Smooth muscle cell (in vitro differentiated cells): ENCODE data around the gene TANK. TPM values are rescaled to one million over a fixed set of nuclear protein-coding genes. Genes with fewer than 3 reads are reported as not detected.
"Not testable (repeated sequence)": the region's sequence is repeated elsewhere in the genome, so short reads cannot be mapped to it uniquely, and the experiment has no call there.

Experiments
- DNase-seq: peaks from one replicate; lab custom pipeline; 2025; ENCODE audit not compliant: unreplicated experiment; lab: John Stamatoyannopoulos, UW
- H2AFZ ChIP-seq: fragments of 200-600 bp; sonication (generic); 2 replicates; pipeline ENCODE4 v1.6.0; 2016; ENCODE audit warnings: antibody characterized with exemption, low read depth, mild to moderate bottlenecking
- H3F3A ChIP-seq: fragments of 200-600 bp; sonication (generic); 2 replicates; pipeline ENCODE4 v1.6.0; 2017; ENCODE audit warnings: antibody characterized with exemption, low read depth
- H3K27ac ChIP-seq: fragments of 200-600 bp; sonication (generic); 2 replicates; pipeline ENCODE4 v1.5.1; 2016; ENCODE audit warnings: low read depth, mild to moderate bottlenecking
- H3K27me3 ChIP-seq: fragments of 200-600 bp; sonication (generic); 2 replicates; pipeline ENCODE4 v1.6.1; 2016; ENCODE audit warnings: low read depth, mild to moderate bottlenecking
- H3K36me3 ChIP-seq: fragments of 200-600 bp; sonication (generic); 2 replicates; pipeline ENCODE4 v1.5.1; 2016; ENCODE audit warnings: low read depth
- H3K4me1 ChIP-seq: fragments of 200-600 bp; sonication (generic); 2 replicates; pipeline ENCODE4 v1.5.1; 2016; ENCODE audit warnings: low read depth
- H3K4me2 ChIP-seq: fragments of 200-600 bp; sonication (generic); 2 replicates; pipeline ENCODE4 v1.6.0; 2016; ENCODE audit warnings: mild to moderate bottlenecking
- H3K4me3 ChIP-seq: fragments of 200-600 bp; sonication (generic); 2 replicates; pipeline ENCODE4 v1.5.1; 2016; ENCODE audit warnings: mild to moderate bottlenecking
- H3K79me2 ChIP-seq: fragments of 200-600 bp; sonication (generic); 2 replicates; pipeline ENCODE4 v1.6.0; 2016; ENCODE audit warnings: low read depth, mild to moderate bottlenecking
- H3K9ac ChIP-seq: fragments of 200-600 bp; sonication (generic); 2 replicates; pipeline ENCODE4 v1.6.0; 2016; ENCODE audit warnings: low read depth
- H3K9me3 ChIP-seq: fragments of 200-600 bp; sonication (generic); replicated peaks from 2 replicates; pipeline ENCODE4 v1.5.1; 2016; ENCODE audit warnings: low read depth
- H4K20me1 ChIP-seq: fragments of 200-600 bp; sonication (generic); 2 replicates; pipeline ENCODE4 v1.6.0; 2016; ENCODE audit warnings: low read depth
- WGBS: methylation state at CpG from one replicate; pipeline ENCODE4 v1.1.7; 2016; ENCODE audit warnings: low lambda C conversion rate; 5-methylcytosine and 5-hydroxymethylcytosine counted together
- polyA plus RNA-seq: library from polyadenylated mRNA; unstranded; fragments of >200 nt; fragmentation: Nextera tagmentation; extraction: Ambion mirVana; gene quantifications from 2 replicates; pipeline ENCODE4 v1.2.1, GENCODE V29; 2016
- total RNA-seq: library from RNA; depleted of rRNA; stranded (reverse); fragments of >200 nt; gene quantifications from 2 replicates; pipeline ENCODE4 v1.2.3, GENCODE V29; 2014
- TF ChIP-seq, protein P1 (sequence below): fragments of 200-600 bp; sonication (generic); IDR thresholded peaks from 2 replicates; pipeline ENCODE4 v1.5.1; 2017; ENCODE audit warnings: borderline replicate concordance, mild to moderate bottlenecking, antibody characterized with exemption; ENCODE audit not compliant: insufficient read depth, poor library complexity, severe bottlenecking

TANK gene
- total and polyA plus RNA-seq, 2 experiments from 2014 or later: 47.9 to 94.2 TPM

DNA sequence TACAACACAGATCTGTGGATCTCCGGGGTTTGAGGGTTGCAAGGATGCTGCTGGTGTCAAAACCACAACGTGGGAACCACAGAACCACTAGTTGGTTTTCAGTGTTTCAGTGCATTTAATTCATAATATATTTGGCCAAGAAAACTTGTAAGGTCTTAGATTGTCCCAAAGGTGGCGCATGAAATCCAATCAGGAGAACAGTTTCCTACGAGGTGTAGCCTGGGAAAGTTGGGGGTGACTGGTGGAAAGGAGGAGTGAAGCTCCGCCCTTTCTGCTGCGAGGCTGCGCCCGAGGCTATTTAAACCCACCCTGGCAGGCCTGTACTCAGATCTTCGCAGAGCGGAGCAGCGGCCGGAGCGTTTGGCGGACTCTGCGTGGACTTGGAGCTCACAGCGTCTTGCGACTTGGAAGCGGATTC is 120.7 kb downstream of the TANK start:
- TF ChIP-seq, protein P1, sequence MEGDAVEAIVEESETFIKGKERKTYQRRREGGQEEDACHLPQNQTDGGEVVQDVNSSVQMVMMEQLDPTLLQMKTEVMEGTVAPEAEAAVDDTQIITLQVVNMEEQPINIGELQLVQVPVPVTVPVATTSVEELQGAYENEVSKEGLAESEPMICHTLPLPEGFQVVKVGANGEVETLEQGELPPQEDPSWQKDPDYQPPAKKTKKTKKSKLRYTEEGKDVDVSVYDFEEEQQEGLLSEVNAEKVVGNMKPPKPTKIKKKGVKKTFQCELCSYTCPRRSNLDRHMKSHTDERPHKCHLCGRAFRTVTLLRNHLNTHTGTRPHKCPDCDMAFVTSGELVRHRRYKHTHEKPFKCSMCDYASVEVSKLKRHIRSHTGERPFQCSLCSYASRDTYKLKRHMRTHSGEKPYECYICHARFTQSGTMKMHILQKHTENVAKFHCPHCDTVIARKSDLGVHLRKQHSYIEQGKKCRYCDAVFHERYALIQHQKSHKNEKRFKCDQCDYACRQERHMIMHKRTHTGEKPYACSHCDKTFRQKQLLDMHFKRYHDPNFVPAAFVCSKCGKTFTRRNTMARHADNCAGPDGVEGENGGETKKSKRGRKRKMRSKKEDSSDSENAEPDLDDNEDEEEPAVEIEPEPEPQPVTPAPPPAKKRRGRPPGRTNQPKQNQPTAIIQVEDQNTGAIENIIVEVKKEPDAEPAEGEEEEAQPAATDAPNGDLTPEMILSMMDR: peak; percentile 8
- not testable (repeated sequence) for H3K36me3 ChIP-seq, H3K79me2 ChIP-seq, H3K27me3 ChIP-seq, H3K4me1 ChIP-seq, DNase-seq, H3K9me3 ChIP-seq, H4K20me1 ChIP-seq, H3K4me3 ChIP-seq, H3K4me2 ChIP-seq, H3K27ac ChIP-seq, H3K9ac ChIP-seq, H3F3A ChIP-seq, H2AFZ ChIP-seq
- WGBS: 68% methylated on average over 18 of the region's 18 CpGs

DNA sequence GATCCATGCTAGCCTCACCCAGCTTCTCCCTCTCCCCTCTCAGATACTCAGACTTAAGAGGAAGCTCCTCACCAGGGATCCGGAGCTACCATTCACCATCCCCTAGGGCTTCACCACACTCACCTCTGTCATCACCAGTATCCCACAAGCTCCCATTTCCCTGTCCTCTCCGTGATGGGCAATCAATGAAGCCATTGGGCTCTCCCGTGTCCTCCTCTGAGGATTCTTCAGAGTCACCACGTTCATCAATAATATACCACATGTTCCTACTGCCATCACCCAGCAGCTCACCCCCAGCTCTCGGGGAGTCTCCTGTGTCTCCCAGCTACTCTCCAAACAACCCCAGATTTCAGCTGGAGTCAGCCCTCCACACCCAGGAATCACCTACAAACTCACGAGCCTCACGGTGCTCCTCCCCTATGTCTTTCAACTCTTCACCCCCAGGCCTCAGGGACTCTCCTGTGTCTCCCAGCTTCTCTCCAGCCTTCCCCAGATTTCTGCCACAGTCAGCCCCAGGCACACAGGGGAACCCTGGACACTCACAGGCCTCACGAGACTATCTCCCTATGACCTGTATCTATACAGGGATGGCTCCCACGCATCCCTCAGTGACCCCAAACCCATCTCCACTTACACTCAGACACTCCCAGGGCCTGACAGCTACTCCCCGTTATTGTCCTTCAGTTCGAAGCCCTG is 121.5 kb downstream of the TANK start:
- H3K27ac ChIP-seq, H4K20me1 ChIP-seq, H3F3A ChIP-seq, H3K9me3 ChIP-seq, H3K9ac ChIP-seq, H3K4me1 ChIP-seq, H3K4me2 ChIP-seq, DNase-seq, H3K27me3 ChIP-seq, H3K4me3 ChIP-seq, H3K79me2 ChIP-seq, H3K36me3 ChIP-seq, H2AFZ ChIP-seq: not testable (repeated sequence)
- 80% methylated on average over 11 of the region's 11 CpGs for WGBS

DNA sequence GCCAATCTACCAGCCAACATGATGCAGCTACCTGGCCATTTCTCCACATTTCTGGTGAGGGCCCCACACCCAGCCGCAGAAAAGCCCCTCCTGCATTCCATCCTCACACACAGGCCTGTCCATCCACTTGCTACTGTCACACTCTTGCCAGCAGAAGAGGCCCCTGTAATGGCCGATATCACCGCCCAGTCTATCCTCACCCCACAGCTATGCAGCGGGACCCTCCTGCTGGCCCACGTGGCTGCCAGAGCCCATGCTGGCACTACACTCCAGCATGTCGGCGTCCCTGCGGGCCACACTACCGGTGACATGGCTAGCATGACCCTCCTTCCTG is 122.0 kb downstream of the TANK start:
- not testable (repeated sequence) for DNase-seq, H3K79me2 ChIP-seq, H2AFZ ChIP-seq, H3K27ac ChIP-seq, H3K4me3 ChIP-seq, H4K20me1 ChIP-seq, H3K4me2 ChIP-seq, H3K27me3 ChIP-seq, H3F3A ChIP-seq, H3K36me3 ChIP-seq, H3K9ac ChIP-seq, H3K4me1 ChIP-seq, H3K9me3 ChIP-seq
- WGBS: 95% methylated on average over 9 of the region's 9 CpGs

DNA sequence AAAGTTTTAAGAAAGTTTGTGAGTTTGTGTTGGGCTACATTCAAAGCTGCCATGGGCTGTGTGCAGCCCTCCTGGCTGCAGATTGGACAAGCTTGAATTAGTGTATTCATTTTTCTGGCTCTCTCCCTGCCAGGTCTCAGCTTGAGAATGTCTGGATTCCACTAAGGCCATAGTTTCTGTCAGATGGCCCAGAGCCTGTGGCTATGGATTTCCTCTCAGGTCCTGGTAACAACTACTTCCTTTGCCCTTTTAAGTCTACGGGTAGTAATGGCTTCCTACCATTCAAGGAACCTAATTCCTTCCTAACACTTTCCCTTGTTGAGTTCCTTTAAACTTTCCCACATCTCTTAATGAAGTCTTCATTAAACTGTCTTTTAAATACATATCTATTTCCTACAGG is 123.7 kb downstream of the TANK start:
- no peak for DNase-seq
- Histone ChIP-seq H3F3A (no peaks in the 10 kb centered on the region), H4K20me1 (no peaks in the 10 kb centered on the region), H2AFZ (no peak overlapping the region), H3K9ac (no peak overlapping the region), H3K9me3 (peaks cover 3% of the 10 kb centered on the region), H3K4me2 (no peak overlapping the region), H3K4me1 (no peaks in the 10 kb centered on the region), H3K27me3 (no peaks in the 10 kb centered on the region), H3K36me3 (no peaks in the 10 kb centered on the region), H3K79me2 (no peaks in the 10 kb centered on the region), H3K27ac (no peak overlapping the region), H3K4me3 (no peak overlapping the region)
- WGBS: 68% methylated on average over 1 of the region's 1 CpG
- TF ChIP-seq, protein P1: no peak

Other genes with a start within 250 kb of the TANK start
- 93.9 and 123 TPM in 2 replicates for gene PSMD14, start 148.0 kb downstream of the TANK start, total RNA-seq
- 68.5 and 69.4 TPM in 2 replicates for gene PSMD14, start 148.0 kb downstream of the TANK start, polyA plus RNA-seq